Measurements from ENCODE around the gene PLOD2. TPM values are rescaled to one million over a fixed set of nuclear protein-coding genes. Genes with fewer than 3 reads are reported as not detected.
A peak's percentile ranks its signal among the peaks of the same experiment; 100 is the strongest.

Gene PLOD2
- total RNA-seq, 1 donor from 2014 or later: 19.2 TPM

DNA sequence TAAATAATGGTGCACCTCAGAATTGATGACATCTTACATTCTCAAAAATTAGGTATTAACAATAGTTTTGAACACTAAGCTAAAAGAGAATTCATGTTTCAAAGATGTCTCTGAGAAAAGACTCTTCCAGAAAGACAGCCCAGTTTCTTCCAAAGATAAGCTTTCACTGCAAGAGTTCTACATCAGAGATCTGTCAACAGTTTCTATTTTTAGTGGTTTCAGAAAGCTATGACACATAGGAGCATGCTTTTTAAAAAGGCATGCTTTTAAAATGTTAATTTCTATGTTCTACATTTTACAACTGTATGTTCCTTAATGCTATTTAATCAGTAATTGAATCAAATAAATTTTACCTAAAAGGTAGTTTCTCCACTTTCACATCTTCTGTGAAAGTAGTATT is 88.2 kb downstream of the PLOD2 start:
- intact Hi-C loops (cut with micrococcal nuclease): loop anchor here (10.0 kb wide), 1 partner anchor 92 kb away; the partner anchor contains the start of gene PLOD2
- ATAC-seq: peak; percentile 57
- DNase-seq: no peak

DNA sequence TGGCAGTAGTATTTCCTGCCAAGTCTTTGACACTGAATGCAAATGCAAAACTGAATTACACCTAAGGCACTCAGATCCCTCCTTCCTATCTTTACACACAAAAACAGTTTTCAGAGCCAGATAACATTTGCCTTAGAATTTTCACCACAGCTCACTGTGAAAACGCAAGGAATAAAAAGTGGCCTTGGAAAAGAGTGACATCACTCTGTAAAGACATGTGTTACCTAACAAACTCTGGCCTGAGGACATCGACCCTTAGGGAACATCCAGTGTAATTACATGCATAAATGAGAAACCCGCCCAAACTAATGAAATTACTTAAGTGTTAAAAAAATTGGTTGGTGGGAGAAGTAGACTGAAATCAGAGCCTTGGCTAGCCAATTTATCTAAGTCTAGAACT is 88.9 kb downstream of the PLOD2 start:
- ATAC-seq (peak; percentile 74), DNase-seq (no peak)
- intact Hi-C loops (cut with micrococcal nuclease): loop anchor here (10.0 kb wide), 1 partner anchor 93 kb away; the partner anchor contains the start of gene PLOD2

DNA sequence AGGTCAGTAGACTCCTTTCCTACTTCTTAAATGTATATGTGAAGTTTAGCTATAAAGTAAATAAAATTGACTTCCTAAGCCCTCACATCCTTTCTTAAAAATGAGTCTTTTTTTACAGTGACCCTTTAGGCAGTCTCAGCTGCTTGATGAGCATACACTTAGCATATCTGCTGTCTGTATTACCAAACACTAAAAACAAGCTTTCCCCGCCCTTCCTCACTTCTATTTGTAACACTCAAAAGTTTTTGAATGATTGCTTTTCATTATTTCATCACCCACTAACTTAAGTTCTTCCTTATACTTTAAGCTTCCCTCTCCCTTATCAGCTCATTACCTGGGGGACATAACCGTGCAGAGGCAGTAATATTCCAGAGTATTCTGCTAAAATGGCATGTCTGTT is 89.4 kb downstream of the PLOD2 start:
- DNase-seq (no peak), ATAC-seq (peak; percentile 39)
- intact Hi-C loops (cut with micrococcal nuclease): loop anchor here (10.0 kb wide), 1 partner anchor 93 kb away; the partner anchor contains the start of gene PLOD2

DNA sequence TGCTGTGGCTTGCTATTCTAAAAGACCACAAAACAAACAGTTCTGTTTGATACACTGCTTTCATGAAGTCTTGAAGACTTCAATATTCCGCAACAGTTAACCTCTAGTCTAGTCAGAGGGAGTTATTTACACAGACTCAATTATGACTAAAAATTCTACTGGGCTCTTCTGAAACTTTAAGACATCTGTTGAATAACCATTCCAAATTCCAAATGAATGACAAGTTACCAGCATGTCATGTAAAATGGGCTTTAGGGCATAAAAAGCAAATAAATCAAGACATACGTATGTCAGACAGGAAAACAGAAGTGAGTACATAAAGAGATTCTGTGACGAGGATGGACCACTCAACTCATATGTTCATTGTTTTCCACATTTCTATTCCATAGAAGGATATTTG is 93.9 kb downstream of the PLOD2 start:
- intact Hi-C loops (cut with micrococcal nuclease): loop anchor here (5.0 kb wide), 1 partner anchor 260 kb away; no protein-coding TSS in a partner anchor
- ATAC-seq (no peak), DNase-seq (no peak)

DNA sequence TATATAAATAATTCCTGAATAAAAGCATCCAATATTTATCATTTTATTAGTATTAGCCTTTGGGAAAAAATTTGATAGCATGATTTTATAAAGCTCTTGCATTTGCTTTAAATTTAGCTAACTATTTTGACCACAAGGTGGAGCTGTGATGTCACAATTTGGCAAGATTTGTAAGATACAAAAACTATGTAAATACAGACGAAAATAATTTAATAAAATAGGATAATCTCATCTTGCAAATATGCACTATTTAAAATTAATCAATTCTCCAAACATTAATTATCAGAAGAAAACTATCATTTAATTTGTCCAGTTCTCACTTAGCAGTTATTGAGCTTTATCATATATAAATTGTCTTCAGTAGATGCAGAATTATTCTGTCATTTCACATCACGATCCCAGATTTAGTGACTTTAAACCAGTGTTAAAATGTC is 95.4 kb downstream of the PLOD2 start:
- intact Hi-C loops (cut with micrococcal nuclease): loop anchor here (5.0 kb wide), 1 partner anchor 262 kb away; no protein-coding TSS in a partner anchor
- DNase-seq (no peak), ATAC-seq (no peak)

DNA sequence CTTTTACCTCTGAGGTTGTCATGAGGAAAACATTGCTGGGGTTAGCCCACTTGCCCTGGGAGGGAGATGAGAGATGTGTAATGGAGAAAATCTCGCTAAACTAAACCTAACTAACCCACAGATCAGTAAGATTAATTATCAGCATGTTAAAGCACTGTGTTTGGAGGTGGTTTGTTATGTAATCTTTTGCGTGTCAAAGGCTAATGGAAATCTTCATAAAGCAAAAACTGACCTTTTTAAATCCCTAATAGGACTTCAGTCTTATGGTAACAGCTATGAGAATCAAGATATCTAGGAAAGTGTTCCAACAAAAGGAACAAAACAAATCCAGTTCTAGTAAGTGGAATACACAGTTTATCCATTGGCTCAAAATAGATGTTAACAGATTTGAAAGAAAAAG is 102.7 kb downstream of the PLOD2 start:
- intact Hi-C loops (cut with micrococcal nuclease): no loop called here
- no peak for DNase-seq
- ATAC-seq: no peak

DNA sequence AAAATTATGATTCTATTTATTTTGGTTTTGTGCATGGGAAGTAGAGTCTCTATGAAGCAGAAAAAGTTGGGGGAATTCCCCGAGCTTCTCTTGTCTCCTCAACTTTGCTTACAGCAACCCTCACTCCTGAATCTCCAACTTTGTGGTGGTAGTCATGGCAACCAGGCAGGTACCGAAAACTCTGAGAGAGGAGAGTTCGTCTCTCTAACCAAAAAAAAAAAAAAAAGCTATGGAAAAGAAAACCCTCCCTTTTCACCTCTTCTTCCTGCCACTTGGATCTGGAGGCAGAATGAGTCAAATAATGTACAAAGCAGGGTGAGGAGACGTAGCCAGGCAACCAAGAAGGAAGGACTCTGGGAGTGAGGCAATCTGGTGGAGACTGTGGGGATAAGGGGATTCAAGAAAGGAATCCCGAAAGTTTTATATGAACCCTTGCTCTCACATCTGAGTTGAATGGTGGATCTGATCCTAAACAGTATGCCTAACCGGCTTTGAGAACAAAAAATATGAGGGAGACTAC is 108.1 kb downstream of the PLOD2 start:
- no peak for DNase-seq
- ATAC-seq: no peak
- intact Hi-C loops (cut with micrococcal nuclease): no loop called here

DNA sequence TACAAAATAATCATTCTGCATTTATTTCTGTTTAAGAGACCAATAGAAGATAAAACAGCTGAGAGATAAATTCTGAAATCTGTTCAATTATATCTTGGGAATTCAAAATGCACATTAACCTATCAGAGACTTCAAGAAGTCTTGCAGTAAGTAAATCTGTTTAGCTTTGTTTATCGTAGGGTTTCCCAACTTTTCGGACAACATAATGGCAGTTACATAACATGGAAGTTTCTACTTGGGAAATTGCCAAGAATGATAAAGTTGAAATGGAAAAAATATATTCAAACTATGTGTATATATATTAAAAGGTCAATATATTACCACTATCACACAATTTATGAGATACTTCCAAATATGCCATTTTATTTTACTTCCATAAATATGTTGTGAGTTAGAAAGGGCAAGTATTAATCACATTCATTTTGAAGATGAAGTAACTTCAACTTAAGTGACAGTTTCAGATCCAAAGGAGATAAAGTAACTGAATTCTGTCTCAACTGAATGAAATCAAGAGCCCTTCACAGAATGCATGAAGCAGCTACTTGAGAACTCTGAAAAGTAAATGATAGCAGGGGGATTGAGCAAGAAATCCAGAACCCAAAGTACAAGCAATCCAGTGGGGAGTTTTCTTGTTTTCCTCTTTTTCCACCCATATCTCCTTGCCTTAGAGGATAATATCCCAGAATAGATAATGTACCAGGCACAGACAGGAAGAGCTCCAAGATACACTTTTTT is 108.8 kb downstream of the PLOD2 start:
- ATAC-seq: no peak
- intact Hi-C loops (cut with micrococcal nuclease): no loop called here
- DNase-seq: no peak

DNA sequence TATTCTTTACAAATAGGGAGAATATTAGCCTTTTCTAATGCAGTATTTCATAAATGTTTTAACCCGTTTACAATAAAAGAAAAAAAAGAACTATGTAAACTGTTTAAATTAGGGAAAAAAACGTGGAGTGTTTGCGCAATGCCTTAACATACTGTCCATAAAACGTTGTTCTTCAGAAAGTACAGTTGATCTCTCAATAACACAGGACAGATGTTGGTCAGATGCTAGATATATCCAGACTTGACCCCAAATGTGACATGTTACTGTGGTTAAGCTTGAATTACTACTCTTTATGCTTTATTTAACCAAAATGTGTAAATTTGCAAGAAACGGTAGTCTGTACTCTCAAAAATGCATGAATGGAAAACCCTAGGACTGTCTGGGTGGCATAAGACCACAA is 110.3 kb downstream of the PLOD2 start:
- ATAC-seq: no peak
- DNase-seq: no peak
- intact Hi-C loops (cut with micrococcal nuclease): no loop called here

DNA sequence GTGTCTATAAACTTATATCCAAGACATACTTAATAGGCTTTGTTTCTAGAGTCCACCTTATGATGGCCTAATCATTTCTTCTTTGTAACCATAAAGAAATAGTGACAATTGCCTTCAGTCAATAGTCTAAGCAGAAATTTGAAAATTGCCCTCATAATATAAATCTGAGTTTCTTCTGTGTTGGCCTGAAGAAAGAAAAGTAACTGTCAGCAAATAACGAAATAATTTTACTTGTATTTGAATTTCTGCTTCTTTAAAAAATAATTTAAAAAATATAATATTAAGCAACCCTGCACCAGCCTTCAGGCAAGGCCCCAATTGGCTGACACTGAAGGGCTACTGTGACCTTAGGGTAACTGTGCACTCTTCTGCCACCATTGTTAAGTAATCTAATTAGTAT is 113.5 kb downstream of the PLOD2 start:
- intact Hi-C loops (cut with micrococcal nuclease): no loop called here
- ATAC-seq (no peak), DNase-seq (no peak)

DNA sequence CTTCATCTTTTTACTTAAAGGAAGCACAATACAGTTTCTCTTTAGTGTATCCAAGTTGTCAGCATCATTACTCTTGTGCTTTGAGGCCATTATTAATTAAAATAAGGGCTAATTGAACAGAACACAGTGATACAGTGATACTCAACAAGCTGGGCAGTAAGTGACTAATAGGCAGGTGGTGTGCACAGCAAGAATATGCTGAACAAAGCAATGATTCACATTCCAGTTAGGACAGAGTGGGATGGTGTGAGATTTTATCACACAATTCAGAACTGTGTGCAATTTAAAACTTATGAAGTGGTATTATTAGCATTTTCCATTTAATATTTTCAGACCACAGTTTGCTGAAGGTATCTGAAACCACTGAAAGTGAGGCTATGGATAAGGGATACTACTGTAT is 116.9 kb downstream of the PLOD2 start:
- ATAC-seq: no peak

DNA sequence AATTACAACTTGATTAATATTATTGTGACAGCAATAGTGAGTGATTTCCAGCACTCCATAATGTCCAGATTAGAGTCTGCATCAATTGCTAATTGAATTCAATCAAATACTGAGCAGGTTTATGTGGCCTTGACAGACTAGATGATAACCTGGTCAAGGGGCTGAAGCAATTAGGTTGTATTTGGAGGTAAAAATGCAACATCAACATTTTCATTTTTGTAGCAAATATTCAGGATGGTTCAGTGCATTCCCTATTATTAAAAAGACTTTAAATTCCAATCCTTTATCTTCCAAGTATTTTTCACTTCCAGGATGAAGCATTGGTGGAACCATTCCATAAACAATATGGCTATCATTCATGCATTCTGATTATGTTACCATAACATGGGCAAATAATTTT is 120.4 kb downstream of the PLOD2 start:
- DNase-seq: no peak
- ATAC-seq: no peak
- intact Hi-C loops (cut with micrococcal nuclease): no loop called here

More for the DNA sequence above, 116.9 kb downstream of the PLOD2 start:
- DNase-seq: no peak
- intact Hi-C loops (cut with micrococcal nuclease): no loop called here

DNA sequence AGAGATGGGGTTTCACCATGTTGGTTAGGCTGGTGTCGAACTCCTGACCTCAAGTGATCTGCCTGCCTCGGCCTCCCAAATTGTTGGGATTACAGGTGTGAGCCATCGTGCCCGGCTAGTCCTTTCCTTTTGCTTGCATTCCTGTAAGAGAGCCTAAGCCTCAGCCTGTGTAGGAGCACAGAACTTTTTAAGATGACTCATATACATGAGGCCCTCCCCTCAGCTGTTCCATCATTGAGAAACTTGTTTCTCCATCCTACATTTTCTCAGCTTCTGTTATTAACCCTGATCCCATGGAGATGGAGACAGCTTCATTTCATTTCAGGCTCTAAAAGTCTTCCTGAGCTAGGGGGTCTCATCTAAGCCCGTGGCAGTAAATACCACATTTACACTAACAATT is 123.3 kb downstream of the PLOD2 start:
- DNase-seq: no peak
- intact Hi-C loops (cut with micrococcal nuclease): no loop called here
- no peak for ATAC-seq

DNA sequence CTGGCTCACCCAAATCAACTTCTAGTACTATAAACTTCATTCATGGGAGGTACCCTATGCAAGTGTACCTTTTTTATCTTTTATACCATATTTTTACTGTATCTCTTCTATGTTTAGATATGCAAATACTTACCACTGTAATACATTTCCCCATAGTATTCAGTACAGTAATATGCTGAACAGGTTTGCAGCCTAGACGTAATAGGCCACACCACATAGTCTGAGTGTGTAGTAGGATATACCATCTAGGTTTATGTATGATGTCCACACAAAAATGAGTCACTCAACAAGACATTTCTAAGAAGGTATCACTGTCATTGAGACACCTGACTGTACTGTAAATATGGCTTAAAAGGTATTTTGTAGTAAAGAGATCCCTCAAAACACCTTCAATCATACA is 124.7 kb downstream of the PLOD2 start:
- DNase-seq: no peak
- no peak for ATAC-seq
- intact Hi-C loops (cut with micrococcal nuclease): no loop called here

DNA sequence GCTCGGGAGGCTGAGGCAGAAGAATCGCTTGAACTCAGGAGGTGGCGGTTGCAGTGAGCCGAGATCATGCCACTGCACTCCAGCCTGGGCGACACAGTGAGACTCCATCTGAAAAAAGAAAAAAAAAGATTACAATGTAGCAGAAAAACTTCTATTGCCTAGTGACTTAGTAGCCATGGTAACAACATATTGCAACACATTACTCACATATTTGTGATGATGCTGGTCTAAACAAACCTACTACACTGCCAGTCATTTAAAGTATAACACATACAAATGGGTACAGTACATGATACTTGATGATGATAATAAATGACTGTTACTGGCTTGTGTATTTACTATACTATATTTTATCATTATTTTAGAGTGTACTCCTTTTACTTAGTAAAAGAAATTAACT is 125.6 kb downstream of the PLOD2 start:
- no peak for ATAC-seq
- DNase-seq: no peak
- intact Hi-C loops (cut with micrococcal nuclease): no loop called here

DNA sequence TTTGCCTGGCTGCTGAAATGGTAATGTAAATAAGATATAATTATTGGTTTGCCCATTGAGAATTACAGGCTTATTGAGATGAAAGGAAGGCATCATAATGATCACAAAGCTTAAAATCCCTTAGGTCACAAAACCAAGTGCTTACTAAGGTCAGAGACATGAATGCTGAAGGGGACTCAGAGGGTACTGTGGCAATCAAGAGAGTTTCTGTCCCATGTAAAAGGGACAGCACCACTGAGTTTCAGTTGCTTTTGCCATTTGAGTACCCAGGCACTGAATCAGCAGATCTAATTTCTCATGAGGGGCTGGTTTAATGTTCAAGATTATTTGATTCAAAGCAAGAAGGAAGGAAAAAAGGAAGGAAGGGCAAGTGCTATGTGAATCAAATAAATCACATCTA is 127.0 kb downstream of the PLOD2 start:
- DNase-seq (no peak), ATAC-seq (no peak)
- intact Hi-C loops (cut with micrococcal nuclease): no loop called here

DNA sequence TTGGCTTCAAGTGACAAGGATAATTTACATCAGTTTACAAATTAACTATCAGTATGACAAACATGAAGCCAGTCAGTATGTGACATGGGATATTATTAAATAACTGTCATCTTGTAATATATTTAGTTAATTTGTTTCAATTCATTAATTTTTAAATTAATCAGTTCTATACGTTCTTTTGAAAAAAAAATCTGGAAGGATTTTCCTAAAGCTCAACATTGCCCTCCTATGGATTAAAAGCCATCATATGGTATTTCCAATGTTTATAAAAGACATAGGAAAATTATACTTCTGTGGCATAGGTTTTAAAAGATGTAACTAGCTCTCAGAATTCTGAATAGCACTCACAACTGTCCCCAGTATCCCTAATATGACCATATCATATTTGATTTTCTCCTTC is 134.4 kb downstream of the PLOD2 start:
- DNase-seq (no peak), ATAC-seq (no peak)
- intact Hi-C loops (cut with micrococcal nuclease): no loop called here

DNA sequence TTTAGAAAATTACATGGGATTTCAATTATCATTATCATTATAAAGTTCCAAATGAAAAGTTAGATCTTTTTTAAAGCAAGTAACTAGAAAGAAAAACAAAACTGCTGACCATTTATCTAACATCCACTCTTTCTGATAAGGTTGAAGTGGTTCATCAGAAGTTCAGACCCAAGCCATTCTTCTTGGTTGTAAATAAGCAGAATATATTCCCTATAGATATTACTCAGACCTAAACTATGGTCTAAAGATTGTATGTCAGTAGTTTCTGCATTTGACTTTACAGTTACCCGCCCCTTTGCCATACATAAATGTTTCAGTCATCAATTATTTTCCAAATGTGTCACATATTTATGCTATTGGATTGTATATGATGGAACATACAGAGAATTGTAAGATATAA is 136.7 kb downstream of the PLOD2 start:
- no peak for DNase-seq
- intact Hi-C loops (cut with micrococcal nuclease): no loop called here
- ATAC-seq: no peak

DNA sequence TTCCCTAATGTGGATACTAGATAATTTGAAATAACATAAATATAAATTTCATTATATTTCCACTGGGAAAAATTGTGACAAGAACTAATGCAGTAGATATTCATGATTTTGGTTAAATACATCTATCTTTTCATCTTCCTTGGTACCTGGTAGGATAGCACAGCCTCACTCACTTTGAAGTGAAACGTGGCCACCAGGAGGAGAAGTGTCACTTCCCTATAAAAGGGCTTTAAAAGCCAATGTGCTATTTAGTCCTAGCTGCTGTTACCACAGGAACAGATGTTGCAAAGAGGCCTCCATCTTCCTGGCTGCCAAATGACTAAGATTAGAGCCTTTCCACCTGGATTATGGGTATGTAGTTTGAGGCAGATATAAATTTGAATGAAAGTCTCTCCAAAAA is 140.0 kb downstream of the PLOD2 start:
- intact Hi-C loops (cut with micrococcal nuclease): no loop called here
- DNase-seq (no peak), ATAC-seq (no peak)

DNA sequence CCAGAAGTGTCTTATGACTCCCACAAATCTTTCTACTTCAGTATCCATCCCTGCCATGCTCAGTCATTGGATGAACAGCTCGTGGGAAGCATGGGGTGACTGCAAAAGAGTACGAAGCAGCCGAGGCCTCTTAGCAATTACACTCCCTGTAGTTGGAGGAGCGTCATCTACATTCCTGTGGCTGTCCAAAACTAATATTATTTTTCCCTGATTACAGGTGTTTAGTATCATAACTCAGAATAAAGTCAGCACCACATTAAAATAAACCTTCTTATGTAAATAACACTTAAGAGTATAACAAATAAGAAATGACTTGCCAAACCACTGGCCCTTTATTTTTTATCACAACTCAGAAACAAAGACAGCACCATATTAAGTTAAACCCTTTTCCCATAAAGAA is 141.5 kb downstream of the PLOD2 start:
- intact Hi-C loops (cut with micrococcal nuclease): no loop called here
- no peak for DNase-seq
- ATAC-seq: no peak

Measured in left ventricle myocardium superior (tissue), 1 donor.